Measurements from ENCODE around the gene SDC3.

The SDC3 gene

GRCh38 chr1:30912224-30912623 is 3.7 kb upstream of the SDC3 start:
- H3K27ac ChIP-seq = no peak overlapping the region
- no peak for TF ChIP-seq ZFX (IDR thresholded peaks at IDR 0.05)
- TF ChIP-seq CTCF (conservative IDR thresholded peaks at IDR 0.05) = no peak

GRCh38 chr1:30911059-30911954 is 2.7 kb upstream of the SDC3 start:
- H3K27ac ChIP-seq = no peak overlapping the region
- TF ChIP-seq ZFX (IDR thresholded peaks at IDR 0.05) (no peak), CTCF (conservative IDR thresholded peaks at IDR 0.05) (peak; percentile 92)

- TF ChIP-seq ZFX (IDR thresholded peaks at IDR 0.05) (no peak), CTCF (conservative IDR thresholded peaks at IDR 0.05) (no peak)
- peak overlapping the region; percentile 44 for H3K27ac ChIP-seq
Measured at GRCh38 chr1:30909365-30910068, 959 bp upstream of the SDC3 start.

- TF ChIP-seq CTCF (conservative IDR thresholded peaks at IDR 0.05) (no peak), ZFX (IDR thresholded peaks at IDR 0.05) (no peak)
- peak overlapping the region; percentile 24; the same call in 1 of the 2 replicates for H3K27ac ChIP-seq
Measured at GRCh38 chr1:30908316-30908695, 252 bp downstream of the SDC3 start.

DNA sequence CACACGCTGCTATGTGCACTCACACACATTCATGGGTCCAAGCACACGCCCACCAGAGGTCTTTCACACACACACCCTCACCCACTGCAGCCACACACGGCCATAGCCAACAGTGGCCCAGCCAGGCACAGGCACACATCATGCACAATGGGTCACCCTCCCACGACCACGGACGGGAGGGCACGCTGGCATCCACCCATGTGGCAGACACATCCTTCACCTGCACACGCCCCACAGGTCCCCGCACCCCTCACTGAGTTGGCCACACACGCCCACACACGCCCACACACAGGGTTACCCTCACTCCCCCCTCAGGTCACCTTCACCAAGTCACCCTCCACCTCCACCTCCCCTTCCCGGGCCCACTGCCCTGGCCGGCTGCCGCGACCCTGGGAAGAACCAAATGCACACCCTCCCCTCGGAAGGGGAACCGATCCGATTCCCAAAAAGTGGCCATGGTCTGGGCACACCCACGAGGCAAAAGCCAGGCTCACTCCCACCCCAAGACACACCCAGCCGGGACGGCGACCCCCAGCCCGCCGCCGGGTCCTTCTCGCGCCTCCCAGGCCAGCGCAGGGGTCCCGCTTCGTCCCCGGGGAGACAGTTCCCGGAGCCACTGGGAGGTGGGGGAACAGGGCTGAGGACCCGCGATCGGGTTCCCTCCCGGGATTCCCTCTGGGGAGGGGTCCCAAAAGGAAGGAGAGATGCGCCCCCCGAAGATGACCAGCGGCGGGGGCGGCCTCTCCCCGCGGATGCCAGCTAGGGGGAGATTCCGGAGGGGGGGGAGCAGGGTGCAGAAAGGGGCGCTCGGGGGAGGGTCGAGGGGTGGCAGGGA is 860 bp downstream of the SDC3 start:
- H3K27ac ChIP-seq = peak overlapping the region; percentile 24; the same call in 1 of the 2 replicates
- TF ChIP-seq ZFX (IDR thresholded peaks at IDR 0.05) (no peak), CTCF (conservative IDR thresholded peaks at IDR 0.05) (no peak)

DNA sequence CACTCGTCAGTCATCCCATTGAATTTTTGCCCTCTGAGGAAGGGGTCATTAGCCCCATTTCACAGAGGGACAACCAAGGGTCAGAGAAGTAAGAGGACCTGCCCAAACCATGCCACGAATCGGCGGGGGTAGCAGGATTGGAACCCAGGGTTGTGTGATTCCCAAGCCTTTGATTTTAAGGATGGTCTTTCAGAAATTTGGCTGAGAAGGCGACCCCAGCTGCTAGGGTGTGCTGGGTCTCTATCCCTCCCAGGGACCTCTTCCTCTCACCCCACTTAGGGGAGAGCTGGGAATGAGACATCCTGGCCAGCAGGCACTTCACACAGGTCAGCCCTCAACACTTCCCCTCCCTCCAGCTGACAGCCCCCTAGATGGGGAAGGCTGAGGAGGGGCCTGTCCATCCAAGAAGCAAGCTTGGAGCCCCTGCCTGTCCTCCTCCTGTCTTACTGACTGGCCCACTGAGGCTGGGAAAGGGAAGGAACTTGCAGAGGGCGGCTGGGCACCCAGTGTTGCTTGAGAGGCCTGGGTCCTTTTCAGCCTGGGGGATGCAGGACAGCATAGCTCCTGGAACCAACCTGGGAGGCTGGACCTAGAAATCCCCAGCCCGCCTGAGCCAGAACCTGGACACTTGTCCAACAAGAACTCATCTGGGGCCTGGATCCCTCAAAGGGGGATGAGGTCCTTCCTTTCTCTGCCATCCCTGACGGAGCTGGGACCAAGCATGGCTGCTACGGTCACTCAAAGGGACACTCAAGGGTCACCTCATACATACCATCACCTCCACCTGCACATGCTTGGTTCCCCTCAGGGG is 1.7 kb downstream of the SDC3 start:
- no peak overlapping the region for H3K27ac ChIP-seq
- TF ChIP-seq ZFX (IDR thresholded peaks at IDR 0.05) (no peak), CTCF (conservative IDR thresholded peaks at IDR 0.05) (no peak)
